Measurements from ENCODE around the gene HMCN2.

GRCh38 chr9:130395810-130396435, 130.4 kb downstream of the HMCN2 start:
- TF ChIP-seq REST (IDR thresholded peaks at IDR 0.05) (no peak), CTCF (IDR thresholded peaks at IDR 0.05) (no peak), MAFK (IDR thresholded peaks at IDR 0.05; ENCODE audit: partially characterized antibody) (no peak), ELK1 (IDR thresholded peaks at IDR 0.05; ENCODE audit: low read depth, low read length) (no peak), MYC (IDR thresholded peaks at IDR 0.05; ENCODE audit: borderline replicate concordance, low read length) (no peak), JUN (IDR thresholded peaks at IDR 0.05) (no peak), USF2 (IDR thresholded peaks at IDR 0.05) (no peak), RAD21 (conservative IDR thresholded peaks at IDR 0.05 in 1 of 2, IDR thresholded peaks at IDR 0.05 in 1 of 2) (no peak), EP300 (IDR thresholded peaks at IDR 0.05) (no peak), HOXA7 (CRISPR knock-in tag; IDR thresholded peaks at IDR 0.05) (no peak), HDAC2 (IDR thresholded peaks at IDR 0.05) (no peak)
